HCT116 (cell line): ENCODE results near the gene HSPA9.

Experiments used
- CTCF ChIP-seq, 3 experiments: fragments of 200-600 bp in 1 of 3; sonication (generic) in 1 of 3; IDR thresholded peaks in 2 of 3; conservative IDR thresholded peaks in 1 of 3; 2 replicates each; pipeline ENCODE4 v1.5.1; 2012 to 2017; ENCODE audit warnings: low read depth in 2 of 3, low read length in 2 of 3, antibody characterized with exemption in 1 of 3, borderline replicate concordance in 1 of 3, control low read depth in 1 of 3, mild to moderate bottlenecking in 1 of 3, mixed read lengths in 1 of 3, mixed run types in 1 of 3, moderate library complexity in 1 of 3; ENCODE audit not compliant: insufficient read depth in 1 of 3
- EZH2 ChIP-seq: fragments of 200-600 bp; sonication (generic); IDR thresholded peaks from 2 replicates; pipeline ENCODE4 v1.6.1; 2017; ENCODE audit warnings: antibody characterized with exemption, mixed run types
- POLR2A ChIP-seq: IDR thresholded peaks from 2 replicates; pipeline ENCODE4 v1.7.0; 2011; ENCODE audit warnings: borderline replicate concordance; ENCODE audit not compliant: insufficient read depth, insufficient read length; ENCODE audit errors: extremely low read depth
- REST ChIP-seq: IDR thresholded peaks from 2 replicates; pipeline ENCODE4 v1.6.1; 2012; ENCODE audit warnings: low read depth
- SRF ChIP-seq: IDR thresholded peaks from 2 replicates; pipeline ENCODE4 v1.6.1; 2012; ENCODE audit warnings: low read depth

- TF ChIP-seq POLR2A (no peak), CTCF (IDR thresholded peaks at IDR 0.05 in 2 of 3, conservative IDR thresholded peaks at IDR 0.05 in 1 of 3; ENCODE audit: borderline replicate concordance in 1 of 3, insufficient read depth in 1 of 3, low read depth in 2 of 3, low read length in 2 of 3) (no peak), EZH2 (no peak), REST (no peak), SRF (no peak)
These were observed 39.0 kb downstream of the HSPA9 start for GRCh38 chr5:138536215-138536614.
